Effector CD4-positive, alpha-beta T cell (primary cell): ENCODE measurements around the gene ATP8B4.

Experiments
- DNase-seq: peaks from one replicate; pipeline ENCODE4 v3.0.0-alpha.2; 2020

Gene ATP8B4

DNA sequence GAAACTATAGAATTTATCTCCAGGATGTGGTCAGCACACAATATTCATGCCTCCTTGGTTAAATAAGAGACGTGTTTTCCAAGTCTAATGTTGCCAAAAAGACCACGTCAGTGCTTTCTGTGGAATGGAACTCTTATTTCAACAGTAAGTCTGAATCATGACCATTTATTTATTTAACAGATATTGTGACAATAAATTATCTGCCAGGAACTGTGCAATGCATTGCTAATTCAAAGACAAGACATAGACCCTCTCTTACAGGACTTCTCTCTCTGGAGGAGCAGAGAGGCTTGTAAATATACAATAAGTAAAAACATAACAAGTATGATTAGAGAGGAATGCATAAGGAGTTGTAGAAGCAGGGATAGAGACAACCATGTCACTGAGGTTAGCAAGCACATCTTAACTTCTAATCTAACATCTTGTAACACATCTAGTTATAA, 270.7 kb downstream of the ATP8B4 start:
- no peak for DNase-seq

DNA sequence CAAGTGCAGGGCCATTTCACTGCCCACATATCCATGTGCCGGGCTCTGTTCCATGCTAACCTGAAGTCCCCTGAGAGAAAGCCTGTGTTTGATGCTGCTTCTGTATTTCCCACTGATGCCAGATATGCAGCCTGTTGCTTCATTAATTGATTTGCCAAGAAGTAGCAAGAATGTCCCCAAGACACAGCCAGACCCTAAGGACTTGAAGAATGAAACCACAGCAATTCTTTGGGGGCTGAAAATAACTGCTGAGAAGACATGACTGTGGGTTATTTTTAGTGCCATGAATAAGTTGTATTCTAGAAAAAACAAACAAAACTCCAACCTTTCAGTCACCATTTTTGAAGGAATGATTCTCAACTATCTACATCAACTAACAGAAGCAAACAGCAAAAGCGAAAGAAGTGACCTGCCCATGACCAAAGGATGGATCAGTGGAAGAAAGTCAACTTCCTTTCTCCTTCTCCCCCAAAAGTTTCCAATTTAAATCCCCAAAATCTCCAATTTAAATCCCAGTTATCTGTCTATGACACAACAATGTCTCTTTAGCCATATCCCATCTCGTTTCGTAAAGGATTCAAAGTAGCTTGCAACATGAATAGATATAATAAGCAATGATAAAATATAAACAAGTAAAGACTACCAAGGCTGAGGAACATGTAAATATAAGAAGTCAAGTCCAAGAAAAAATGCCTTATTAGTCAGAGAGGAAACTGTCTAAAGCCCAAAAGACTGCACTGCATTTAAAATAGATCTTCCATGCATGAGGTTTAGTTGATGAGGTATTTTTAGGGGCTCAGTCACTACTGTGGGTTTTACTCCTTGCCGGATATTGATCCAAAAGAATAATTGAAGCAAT, 271.4 kb downstream of the ATP8B4 start:
- DNase-seq, result no peak

DNA sequence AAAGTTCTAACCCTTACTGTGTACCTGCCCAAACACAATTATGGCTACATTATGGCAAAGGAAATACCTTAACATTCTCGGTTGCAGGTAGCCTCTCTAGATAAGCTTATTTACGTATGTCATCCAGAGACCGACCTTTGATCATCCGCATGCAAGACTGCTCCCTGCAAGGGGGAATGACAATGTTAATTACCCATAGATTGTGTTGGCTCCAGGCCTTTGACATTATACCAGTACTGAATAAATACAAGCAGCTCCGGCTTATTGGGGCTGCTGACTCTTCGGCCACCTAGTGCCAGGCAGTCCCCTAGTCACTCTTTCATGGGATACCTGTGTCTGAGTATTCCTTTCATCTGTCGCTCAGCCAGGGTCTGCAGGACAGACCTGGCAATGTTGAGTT, 274.6 kb downstream of the ATP8B4 start:
- DNase-seq, result no peak

DNA sequence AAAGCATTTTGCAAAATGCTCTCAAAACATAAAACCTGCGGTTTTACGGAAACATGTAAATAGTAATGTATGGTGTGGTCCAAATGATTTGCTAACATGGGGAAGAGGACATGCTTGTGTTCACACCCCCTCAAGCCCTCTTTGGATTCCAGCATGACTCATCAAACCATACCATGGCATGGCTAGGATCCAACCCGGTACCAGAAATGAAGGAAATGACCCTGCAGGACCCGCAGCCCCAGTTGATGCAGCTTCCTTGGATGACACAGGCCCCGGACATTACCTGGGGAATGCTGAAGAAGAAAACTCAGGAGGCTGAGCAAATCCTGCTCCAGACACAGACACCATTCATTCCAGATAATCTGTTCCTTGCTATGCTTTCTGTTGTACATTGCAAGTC, 275.3 kb downstream of the ATP8B4 start:
- no peak for DNase-seq

DNA sequence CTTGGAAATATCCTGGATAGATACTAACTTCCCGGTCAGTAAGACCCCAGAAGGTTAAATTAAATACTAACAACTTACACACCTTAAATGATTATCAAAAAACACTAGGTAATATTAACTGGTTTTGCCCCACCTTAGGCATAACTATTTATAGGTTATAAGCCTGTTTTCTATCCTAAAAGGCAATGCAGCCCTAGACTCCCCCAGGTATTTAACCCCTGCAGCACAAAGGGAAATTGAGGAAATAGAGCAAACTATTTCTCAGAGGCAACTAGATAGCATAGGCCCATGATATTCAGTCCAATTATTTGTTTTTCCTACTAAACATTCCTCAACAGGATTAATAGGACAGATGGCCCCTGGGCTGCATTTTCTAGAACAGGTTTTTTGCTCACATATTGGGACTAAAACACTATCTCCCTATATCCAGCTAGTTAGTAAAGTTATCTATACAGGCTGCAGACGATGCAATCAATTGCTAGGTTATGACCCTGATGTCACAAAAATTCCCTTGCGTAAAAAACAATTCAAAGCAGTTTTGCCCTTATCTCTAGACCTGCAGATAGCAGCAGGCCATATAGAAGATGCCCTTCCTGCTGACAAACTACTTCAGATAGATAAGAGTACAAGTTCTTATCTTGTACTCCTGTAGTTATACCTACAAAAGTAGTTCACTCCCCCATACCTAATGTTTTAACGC, 276.9 kb downstream of the ATP8B4 start:
- DNase-seq, result no peak

DNA sequence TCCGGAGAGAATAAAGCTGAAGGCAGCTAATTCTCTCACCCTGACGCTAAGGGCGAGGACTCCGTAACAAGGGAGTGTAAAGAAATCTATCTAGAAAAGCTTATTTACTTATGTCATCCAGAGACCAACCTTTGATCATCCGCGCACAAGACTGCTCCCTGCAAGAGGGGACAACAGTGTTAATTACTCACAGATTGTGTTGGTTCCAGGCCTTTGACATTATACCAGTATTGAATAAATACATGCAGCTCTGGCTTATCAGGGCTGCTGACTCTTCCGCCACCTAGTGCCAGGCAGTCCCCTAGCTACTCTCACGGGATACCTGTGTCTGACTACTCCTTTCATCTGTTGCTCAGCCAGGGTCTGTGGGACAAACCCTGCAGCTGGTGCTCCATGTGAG, 286.5 kb downstream of the ATP8B4 start:
- DNase-seq, result no peak

DNA sequence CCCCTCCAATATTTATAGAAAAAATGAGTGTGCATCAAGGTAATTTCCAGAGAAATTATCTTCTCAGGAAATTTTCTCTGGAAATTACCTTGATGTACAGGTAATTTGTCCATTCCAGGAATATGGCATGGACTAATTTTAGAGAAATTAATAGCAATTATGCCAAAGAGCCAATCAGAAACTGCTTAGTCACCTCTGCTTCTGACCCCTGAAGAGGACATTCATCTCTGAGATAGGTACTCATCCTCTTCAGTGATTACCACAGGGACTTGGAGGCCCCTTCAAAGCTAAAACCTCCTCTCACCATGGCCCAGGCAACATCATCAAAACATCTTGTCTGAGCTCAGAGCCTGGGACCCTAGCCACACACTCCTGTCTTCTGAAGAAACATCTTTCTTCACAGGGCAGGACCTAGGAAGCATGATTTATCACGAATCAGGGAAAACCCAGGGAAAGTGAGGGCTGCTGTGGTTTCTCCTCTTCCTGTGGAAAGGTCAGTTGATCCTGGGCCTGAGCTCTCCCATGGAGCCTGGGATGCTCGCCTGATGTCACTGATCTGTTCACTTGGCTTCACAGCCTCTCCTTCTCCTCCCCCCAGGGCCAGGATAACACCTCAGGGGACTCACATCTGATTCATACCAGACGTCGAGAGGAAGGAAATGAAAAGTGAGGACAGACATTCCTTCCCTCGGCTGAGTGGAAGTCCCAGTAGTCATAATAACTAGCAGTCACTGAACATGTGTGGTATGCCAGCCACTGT, 287.6 kb downstream of the ATP8B4 start:
- no peak for DNase-seq

DNA sequence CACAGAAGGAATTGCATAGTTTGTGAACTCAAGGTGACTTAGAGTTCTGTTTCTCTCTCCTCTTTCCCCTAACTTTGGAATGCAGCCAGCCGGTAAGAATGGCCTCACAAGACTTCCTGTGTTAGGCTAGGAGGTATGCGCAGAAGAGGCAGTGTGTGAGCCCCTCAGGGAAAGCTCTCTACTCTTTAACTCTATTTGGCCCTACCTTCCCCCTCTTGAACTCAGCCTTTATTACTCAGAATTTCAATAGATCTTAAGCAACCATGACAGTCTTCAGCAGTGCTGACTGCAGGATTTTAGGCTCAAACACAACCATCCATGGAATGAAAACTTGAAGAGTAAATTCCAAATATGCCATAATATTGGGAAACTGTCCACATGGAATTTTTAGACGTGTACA, 288.6 kb downstream of the ATP8B4 start:
- no peak for DNase-seq

DNA sequence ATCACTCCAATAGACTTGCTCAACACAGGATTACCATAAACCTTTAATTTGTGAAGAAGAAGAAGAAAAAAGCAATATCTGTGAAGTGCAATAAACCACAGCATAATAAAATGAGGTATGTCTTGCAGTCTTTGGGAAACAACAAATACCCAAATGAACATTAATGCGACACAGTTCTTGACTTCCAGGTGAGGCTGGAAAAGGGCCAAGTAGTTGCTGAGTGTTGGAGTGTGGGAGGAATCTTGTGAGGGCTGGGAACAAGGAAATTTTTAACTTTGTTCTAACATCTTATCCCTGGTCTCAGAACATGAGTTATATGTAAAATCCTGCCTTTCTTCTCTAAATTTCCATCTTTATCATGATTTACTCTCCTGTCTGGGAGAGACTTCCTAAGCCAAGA, 291.7 kb downstream of the ATP8B4 start:
- DNase-seq, result no peak

DNA sequence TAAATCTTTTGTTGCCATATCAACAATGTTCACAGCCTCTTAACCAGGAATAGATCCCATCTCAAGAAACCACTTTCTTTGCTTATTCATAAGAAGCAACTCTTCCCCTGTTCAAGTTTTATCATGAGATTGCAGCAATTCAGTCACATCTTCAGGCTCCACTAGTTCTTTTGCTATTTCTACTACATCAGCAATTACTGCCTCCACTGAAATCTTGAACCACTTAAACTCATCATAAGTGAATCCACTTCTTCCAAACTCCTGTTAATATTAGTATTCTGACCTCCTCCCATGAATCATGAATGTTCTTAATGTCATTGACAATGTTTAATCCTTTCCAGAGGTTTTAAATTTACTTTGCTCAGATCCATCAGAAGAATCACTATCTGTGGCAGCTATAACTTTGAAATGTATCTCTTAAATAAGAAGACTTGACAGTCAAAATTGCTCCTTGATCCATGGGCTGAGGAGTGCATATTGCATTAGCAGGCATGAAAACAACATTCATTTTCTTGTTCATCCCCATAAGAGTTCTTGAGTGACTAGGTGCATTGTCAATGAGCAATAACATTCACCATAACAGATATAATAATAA, 292.3 kb downstream of the ATP8B4 start:
- no peak for DNase-seq

DNA sequence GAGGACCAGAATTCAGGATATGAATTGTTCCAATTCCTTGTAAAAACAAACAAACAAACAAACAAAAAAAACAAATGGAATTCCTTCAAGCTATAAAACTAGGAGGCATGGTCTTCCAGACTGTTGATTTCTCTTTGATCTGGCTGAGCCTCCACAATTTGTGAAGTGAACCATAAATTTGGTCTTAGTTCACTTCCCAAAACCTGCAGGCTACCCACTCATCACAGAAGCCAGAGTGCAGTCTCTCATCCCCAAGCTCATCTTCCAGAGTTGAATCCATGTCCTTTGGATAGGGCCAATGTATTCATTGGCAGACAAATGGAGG, 294.3 kb downstream of the ATP8B4 start:
- no peak for DNase-seq

DNA sequence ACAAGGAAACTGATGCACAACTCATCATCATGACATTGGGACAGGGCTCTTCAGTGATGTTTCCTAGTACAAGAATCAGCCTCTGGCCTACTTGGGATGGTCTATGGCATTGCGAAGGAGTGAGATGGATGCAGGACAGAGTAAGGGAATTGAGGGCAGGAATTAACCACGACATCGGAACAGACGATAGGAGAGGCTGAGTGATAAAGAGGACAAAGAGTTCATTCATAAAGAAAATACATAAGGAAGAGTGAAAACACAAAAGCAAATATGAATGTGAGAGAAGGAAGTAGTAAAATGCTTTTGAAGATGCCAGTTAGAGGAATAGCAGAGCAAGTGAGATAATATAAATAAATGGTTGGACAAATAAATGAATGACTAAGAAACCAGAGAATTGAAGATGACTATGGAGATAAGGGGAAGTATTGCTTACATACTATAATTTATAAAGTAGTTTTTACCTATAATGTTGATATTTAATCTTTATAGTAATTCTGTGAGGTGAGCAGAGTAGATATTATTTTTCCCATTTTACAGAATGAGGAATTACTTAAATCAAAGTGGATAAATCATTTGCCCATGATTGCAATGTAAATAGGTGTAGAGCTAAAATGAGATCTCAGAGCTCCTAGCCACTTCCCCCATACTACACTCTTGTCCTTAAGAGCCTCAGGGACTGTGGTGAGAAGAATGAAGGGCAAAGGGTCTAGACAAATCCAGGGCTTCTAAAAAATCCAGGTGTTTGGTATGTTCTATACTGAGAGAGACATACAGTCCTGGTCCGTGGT, 294.9 kb downstream of the ATP8B4 start:
- DNase-seq, result no peak

DNA sequence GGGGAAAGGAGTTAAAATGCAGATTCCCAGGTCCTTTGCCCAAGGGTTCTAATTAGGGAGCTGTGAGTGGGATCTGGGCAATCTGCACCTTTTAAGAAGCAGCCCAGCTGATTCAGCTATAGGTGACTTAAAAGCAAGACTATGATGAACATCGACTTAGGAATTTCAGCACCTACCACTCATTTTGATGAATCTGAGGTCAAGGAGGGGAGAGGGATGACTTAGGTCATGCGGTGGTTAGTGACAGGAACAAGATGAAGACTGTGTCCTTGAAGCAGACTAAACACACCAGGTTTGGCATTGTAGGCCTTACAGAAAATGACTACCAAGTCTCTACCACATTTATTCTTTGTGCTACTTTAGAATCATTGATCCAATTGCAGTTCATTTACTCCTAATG, 301.9 kb downstream of the ATP8B4 start:
- DNase-seq, result no peak

DNA sequence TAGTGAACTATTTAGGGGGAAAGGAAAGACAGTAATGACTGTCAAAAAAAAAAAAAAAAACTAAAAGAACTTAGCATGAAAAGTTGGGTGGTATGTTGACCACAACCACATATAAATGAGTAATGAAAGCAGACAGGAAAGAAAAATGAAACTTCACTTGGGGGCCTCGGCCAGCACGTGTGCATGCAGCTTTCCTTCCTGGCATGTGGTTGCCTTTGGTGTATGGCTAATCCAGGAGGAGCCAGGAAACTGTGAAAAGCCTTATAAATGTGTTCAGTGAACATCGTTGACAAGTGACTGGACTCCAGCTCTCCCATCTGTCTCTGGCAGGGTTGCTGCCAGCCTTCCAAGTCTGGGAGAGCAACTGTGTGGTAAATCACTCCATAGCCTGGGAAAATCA, 303.1 kb downstream of the ATP8B4 start:
- DNase-seq, result no peak

DNA sequence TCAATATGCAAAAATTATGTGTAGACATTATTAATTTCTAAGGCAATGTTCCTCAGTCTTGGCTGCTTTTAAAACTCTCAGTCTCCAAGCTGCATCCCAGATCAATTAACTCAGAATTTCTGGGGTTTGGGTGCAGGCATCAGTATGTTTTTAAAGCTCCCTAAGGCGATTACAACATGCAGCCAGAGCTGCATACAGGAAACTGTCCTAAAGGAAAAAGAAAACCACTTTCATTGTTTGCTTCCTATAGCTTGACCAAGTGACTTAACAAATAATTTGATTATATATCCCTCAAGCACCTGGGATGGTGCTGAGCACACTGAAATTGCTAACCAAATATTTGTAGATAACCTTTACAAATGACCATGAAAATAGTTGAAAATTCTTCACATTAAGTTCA, 303.5 kb downstream of the ATP8B4 start:
- no peak for DNase-seq

DNA sequence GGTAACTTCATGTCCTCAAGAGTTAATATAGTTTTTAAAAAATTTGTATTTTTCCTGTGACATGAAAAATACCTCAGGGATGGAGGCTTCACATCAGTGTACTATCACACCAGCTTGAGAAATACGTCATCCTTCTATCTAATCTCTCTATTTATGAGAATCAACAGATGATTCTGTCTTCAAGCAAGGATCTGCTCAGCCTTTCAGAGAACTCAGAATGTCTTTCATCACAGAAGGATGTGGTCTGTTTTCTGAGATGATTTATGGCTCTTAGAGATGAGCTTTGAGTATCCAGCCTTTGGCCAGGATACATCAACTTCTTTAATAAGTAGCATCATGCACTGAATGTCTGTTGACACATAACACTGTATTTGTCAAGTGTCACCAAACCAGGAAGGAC, 304.3 kb downstream of the ATP8B4 start:
- DNase-seq, result no peak

DNA sequence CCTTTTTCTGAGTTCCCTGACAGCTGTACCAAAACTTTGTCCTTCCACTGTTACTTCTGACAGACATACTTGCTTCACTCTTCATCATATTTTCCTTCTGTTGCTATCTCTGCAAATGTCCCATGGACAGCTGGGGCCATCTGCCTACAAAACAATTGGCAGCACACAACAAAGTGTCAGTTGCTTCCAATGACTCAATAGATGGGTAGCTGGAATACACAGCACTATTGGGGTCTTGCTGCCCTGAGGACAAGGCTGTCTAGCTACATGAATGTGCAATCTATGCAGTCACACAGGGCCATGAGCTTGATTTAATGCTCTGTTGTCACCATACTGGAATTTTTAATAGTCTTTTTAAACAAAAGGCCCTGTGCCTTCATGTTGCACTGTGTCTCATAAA, 305.4 kb downstream of the ATP8B4 start:
- DNase-seq, result no peak

DNA sequence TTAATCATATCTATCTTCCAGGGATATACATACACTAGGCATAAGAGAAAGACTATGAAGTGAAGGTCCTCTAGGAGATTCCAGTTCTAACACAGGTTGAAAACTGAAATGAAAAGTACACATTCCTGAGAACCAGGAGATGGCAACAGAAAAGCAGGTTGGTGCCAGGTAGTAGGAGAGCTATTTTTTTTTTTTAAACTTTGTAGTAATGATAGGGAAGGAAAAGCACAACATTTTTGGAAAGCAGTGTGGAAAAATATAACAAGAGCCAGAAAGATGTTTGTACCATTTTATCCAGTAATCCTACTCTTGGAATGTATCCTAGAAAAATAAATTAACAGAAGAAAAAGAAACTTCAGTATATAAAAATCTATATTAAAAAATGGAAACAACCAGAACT, 308.3 kb downstream of the ATP8B4 start:
- DNase-seq, result no peak

DNA sequence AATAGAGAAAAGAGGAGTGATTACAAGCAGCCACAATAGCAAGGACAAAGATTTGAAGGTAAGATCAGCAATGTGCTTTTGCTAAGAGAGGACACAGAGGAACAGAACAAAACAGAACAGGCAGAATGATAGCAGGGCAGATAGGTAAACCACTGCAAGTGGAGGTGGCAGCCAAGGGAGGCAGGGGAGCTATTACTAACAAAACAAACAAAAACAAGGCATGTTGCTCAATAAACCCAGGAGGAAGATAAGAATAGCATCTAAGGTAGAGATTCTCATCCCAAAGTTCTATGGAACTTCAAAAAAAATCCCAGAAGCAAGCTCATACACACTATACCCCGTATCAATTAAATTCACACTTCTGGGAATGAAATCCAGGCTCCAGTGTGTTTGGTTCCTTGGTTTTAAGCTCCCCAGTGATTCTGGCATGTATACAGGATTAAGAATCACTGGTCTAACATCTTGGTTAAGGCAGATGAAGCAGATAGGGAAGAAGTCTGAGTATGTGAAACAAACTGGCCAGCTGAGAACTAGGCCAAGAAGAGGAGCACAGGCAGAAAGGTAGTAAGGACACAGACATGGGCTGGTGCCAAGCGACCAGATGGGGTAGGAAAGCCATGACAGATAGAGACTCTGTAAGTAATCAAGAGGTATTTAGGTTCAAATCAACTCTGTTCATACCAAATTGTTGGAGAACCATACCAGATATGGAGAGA, 309.0 kb downstream of the ATP8B4 start:
- no peak for DNase-seq

DNA sequence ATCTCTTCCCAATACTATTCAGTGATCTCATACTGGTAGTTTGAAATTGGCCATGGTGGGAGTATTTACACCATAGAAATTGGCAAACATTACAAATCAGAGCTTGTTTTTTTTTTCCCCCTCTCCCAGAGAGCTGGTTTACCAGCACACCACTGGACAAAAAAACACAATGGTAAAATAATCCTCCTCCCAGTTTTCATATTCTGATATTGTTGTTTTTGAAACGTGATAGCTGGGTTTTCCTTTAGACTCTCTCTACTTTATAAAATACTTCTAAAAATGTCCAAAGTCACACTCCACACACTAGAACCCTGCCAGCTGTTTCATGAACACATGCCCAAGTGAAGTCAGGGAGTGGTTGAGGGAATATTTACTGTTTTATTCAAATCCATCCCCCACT, 310.7 kb downstream of the ATP8B4 start:
- DNase-seq, result no peak
